Peyer's patch (tissue), 4 donors: ENCODE data around the gene UCP2. TPM values are rescaled to one million over a fixed set of nuclear protein-coding genes. Genes with fewer than 3 reads are reported as not detected.

Experiments
- DNase-seq, 3 donors: peaks; one replicate each; pipeline ENCODE4 v3.0.0-alpha.2; 2017 to 2019
- H3K27ac ChIP-seq, 4 donors: fragments of 200-600 bp; sonication (generic); one replicate each; pipeline ENCODE4 v1.5.1; 2016 to 2019
- H3K27me3 ChIP-seq, 2 donors: fragments of 200-600 bp; sonication (generic); one replicate each; pipeline ENCODE4 v1.5.1; 2019
- H3K36me3 ChIP-seq, 3 donors: fragments of 200-600 bp; sonication (generic); one replicate each; pipeline ENCODE4 v1.5.1; 2016 to 2019
- H3K4me1 ChIP-seq, 4 donors: fragments of 200-600 bp; sonication (generic); one replicate each; pipeline ENCODE4 v1.5.1; 2016 to 2019
- H3K4me3 ChIP-seq, 4 donors: fragments of 200-600 bp; sonication (generic); 1 replicate in 3 of 4; 2 replicates in 1 of 4; pipeline ENCODE4 v1.5.1; 2016 to 2019; ENCODE audit warnings: mild to moderate bottlenecking in 1 of 4
- H3K9me3 ChIP-seq, 4 donors: fragments of 200-600 bp; sonication (generic); one replicate each; pipeline ENCODE4 v1.5.1; 2016 to 2019; ENCODE audit warnings: mild to moderate bottlenecking in 1 of 4
- CTCF ChIP-seq, 6 experiments: fragments of 450-650 bp in 4 of 6; fragments of 200-600 bp in 2 of 6; sonication (generic) in 1 of 6; IDR thresholded peaks; one replicate each; pipeline ENCODE4 v1.5.1; 2017 to 2019; ENCODE audit warnings: antibody characterized with exemption in 6 of 6, mild to moderate bottlenecking in 3 of 6, moderate library complexity in 1 of 6
- POLR2A ChIP-seq, 2 donors: fragments of 450-650 bp; IDR thresholded peaks; one replicate each; pipeline ENCODE4 v1.5.1; 2017; ENCODE audit warnings: antibody characterized with exemption in 2 of 2, mild to moderate bottlenecking in 2 of 2, moderate library complexity in 2 of 2
- total RNA-seq, 4 donors: library from RNA; depleted of rRNA; stranded (reverse); fragments of >200 nt; gene quantifications; one replicate each; pipeline ENCODE4 v1.1.0, GENCODE V29; 2016

The UCP2 gene
- total RNA-seq: 100 to 1,000 TPM in 1 of 4 donors, 10 to 100 TPM in 3; 10.7 to 180 (median 27.4) TPM

GRCh38 chr11:73982595-73982989, at the start of gene UCP2:
UCP2 (minus strand) TSS chr11:73982843; CDS start chr11:73978378, 4,465 bp downstream.
- no peaks in the 10 kb centered on the region for H3K9me3 ChIP-seq
- peaks cover 0 to 11% (median 0%) of the 10 kb centered on the region in 3 donors for H3K36me3 ChIP-seq
- H3K4me1 ChIP-seq: peaks cover 0 to 25% (median 15%) of the 10 kb centered on the region in 4 donors
- H3K4me3 ChIP-seq: peak within 1 kb of the TSS; percentile 57 to 76 (median 63)
- H3K27me3 ChIP-seq: no peaks in the 10 kb centered on the region
- TF ChIP-seq POLR2A (IDR thresholded peaks at IDR 0.05) (no peak), CTCF (IDR thresholded peaks at IDR 0.05) (no peak)
- peak within 1 kb of the TSS; percentile 90 to 95 (median 90) for H3K27ac ChIP-seq
- DNase-seq: peak; percentile 91 to 96 (median 93)

- no peaks in the 10 kb centered on the region for H3K27me3 ChIP-seq
- TF ChIP-seq POLR2A (IDR thresholded peaks at IDR 0.05): no peak
- no peak for TF ChIP-seq CTCF (IDR thresholded peaks at IDR 0.05)
- peak overlapping the region in 1 of 4 donors; percentile 20 for H3K27ac ChIP-seq
- H3K4me1 ChIP-seq: no peaks in the 10 kb centered on the region
- DNase-seq: no peak
- H3K9me3 ChIP-seq: no peaks in the 10 kb centered on the region
- peaks cover 0 to 35% (median 0%) of the 10 kb centered on the region in 3 donors for H3K36me3 ChIP-seq
- H3K4me3 ChIP-seq: no peak overlapping the region
Measured at GRCh38 chr11:74030723-74031676, 48.4 kb upstream of the UCP2 start.

GRCh38 chr11:74025467-74026166, 43.0 kb upstream of the UCP2 start:
- TF ChIP-seq POLR2A (IDR thresholded peaks at IDR 0.05) (no peak), CTCF (IDR thresholded peaks at IDR 0.05) (no peak)
- no peak for DNase-seq
- no peaks in the 10 kb centered on the region for H3K36me3 ChIP-seq
- no peaks in the 10 kb centered on the region for H3K27me3 ChIP-seq
- no peaks in the 10 kb centered on the region for H3K9me3 ChIP-seq
- H3K4me3 ChIP-seq: no peak overlapping the region
- H3K27ac ChIP-seq: no peak overlapping the region
- H3K4me1 ChIP-seq: peaks cover 0 to 4% (median 0%) of the 10 kb centered on the region in 4 donors

- DNase-seq: peak in 1 of 3 donors; percentile 78
- Histone ChIP-seq H3K4me3 (no peak overlapping the region), H3K9me3 (no peaks in the 10 kb centered on the region), H3K27me3 (no peaks in the 10 kb centered on the region), H3K36me3 (no peaks in the 10 kb centered on the region), H3K27ac (no peak overlapping the region), H3K4me1 (peaks cover 0 to 10% (median 8%) of the 10 kb centered on the region in 4 donors)
- TF ChIP-seq POLR2A (IDR thresholded peaks at IDR 0.05): no peak
- no peak for TF ChIP-seq CTCF (IDR thresholded peaks at IDR 0.05)
Measured at GRCh38 chr11:74024261-74025029, 41.8 kb upstream of the UCP2 start.

- TF ChIP-seq POLR2A (IDR thresholded peaks at IDR 0.05) (no peak), CTCF (IDR thresholded peaks at IDR 0.05) (no peak)
- H3K9me3 ChIP-seq: no peaks in the 10 kb centered on the region
- peak overlapping the region in 1 of 4 donors; percentile 17 for H3K27ac ChIP-seq
- no peak for DNase-seq
- no peak overlapping the region for H3K4me3 ChIP-seq
- no peaks in the 10 kb centered on the region for H3K27me3 ChIP-seq
- no peaks in the 10 kb centered on the region for H3K36me3 ChIP-seq
- peaks cover 0 to 20% (median 17%) of the 10 kb centered on the region in 4 donors for H3K4me1 ChIP-seq
Measured at GRCh38 chr11:74023276-74023675, 40.6 kb upstream of the UCP2 start.
